GM18519 (cell line): ENCODE measurements around the gene IRX5.

ENCODE experiments used
- ATAC-seq: cut with Tn5 transposase; IDR thresholded peaks from one replicate; pipeline ENCODE4 v1.9.1; 2021; ENCODE audit warnings: mild to moderate bottlenecking, moderate library complexity; ENCODE audit not compliant: unreplicated experiment, low FRiP score

IRX5 gene

GRCh38 chr16:54944002-54944401, 13.3 kb downstream of the IRX5 start:
- no peak for ATAC-seq

- no peak for ATAC-seq
Observed at GRCh38 chr16:54945063-54945462, 14.4 kb downstream of the IRX5 start.

GRCh38 chr16:54946909-54947308, 16.2 kb downstream of the IRX5 start:
- ATAC-seq: no peak

- ATAC-seq: no peak
Observed at GRCh38 chr16:54947616-54948015, 17.0 kb downstream of the IRX5 start.

GRCh38 chr16:54952195-54952594, 21.5 kb downstream of the IRX5 start:
- ATAC-seq: no peak

GRCh38 chr16:54953461-54953860, 22.8 kb downstream of the IRX5 start:
- no peak for ATAC-seq

- ATAC-seq: no peak
Observed at GRCh38 chr16:54954220-54954619, 23.6 kb downstream of the IRX5 start.

- no peak for ATAC-seq
Observed at GRCh38 chr16:54955757-54956156, 25.1 kb downstream of the IRX5 start.

- ATAC-seq: no peak
Observed at GRCh38 chr16:54957403-54958166, 26.9 kb downstream of the IRX5 start.

- ATAC-seq: no peak
Observed at GRCh38 chr16:54962045-54962444, 31.4 kb downstream of the IRX5 start.

GRCh38 chr16:54964239-54964638, 33.6 kb downstream of the IRX5 start:
- ATAC-seq: no peak

GRCh38 chr16:54965464-54965863, 34.8 kb downstream of the IRX5 start:
- no peak for ATAC-seq

- ATAC-seq: no peak
Observed at GRCh38 chr16:54968011-54968410, 37.3 kb downstream of the IRX5 start.

GRCh38 chr16:54968784-54969183, 38.1 kb downstream of the IRX5 start:
- ATAC-seq: no peak

GRCh38 chr16:54970016-54970415, 39.4 kb downstream of the IRX5 start:
- ATAC-seq: no peak

- no peak for ATAC-seq
Observed at GRCh38 chr16:54974367-54974766, 43.7 kb downstream of the IRX5 start.

GRCh38 chr16:54976651-54977200, 46.1 kb downstream of the IRX5 start:
- no peak for ATAC-seq

- no peak for ATAC-seq
Observed at GRCh38 chr16:54977211-54977610, 46.5 kb downstream of the IRX5 start.

GRCh38 chr16:54980821-54981220, 50.2 kb downstream of the IRX5 start:
- ATAC-seq: no peak
